Measurements from ENCODE around the gene LTN1.
"Not testable (repeated sequence)": the region's sequence is repeated elsewhere in the genome, so short reads cannot be mapped to it uniquely, and the experiment has no call there.

LTN1 gene, protein sequence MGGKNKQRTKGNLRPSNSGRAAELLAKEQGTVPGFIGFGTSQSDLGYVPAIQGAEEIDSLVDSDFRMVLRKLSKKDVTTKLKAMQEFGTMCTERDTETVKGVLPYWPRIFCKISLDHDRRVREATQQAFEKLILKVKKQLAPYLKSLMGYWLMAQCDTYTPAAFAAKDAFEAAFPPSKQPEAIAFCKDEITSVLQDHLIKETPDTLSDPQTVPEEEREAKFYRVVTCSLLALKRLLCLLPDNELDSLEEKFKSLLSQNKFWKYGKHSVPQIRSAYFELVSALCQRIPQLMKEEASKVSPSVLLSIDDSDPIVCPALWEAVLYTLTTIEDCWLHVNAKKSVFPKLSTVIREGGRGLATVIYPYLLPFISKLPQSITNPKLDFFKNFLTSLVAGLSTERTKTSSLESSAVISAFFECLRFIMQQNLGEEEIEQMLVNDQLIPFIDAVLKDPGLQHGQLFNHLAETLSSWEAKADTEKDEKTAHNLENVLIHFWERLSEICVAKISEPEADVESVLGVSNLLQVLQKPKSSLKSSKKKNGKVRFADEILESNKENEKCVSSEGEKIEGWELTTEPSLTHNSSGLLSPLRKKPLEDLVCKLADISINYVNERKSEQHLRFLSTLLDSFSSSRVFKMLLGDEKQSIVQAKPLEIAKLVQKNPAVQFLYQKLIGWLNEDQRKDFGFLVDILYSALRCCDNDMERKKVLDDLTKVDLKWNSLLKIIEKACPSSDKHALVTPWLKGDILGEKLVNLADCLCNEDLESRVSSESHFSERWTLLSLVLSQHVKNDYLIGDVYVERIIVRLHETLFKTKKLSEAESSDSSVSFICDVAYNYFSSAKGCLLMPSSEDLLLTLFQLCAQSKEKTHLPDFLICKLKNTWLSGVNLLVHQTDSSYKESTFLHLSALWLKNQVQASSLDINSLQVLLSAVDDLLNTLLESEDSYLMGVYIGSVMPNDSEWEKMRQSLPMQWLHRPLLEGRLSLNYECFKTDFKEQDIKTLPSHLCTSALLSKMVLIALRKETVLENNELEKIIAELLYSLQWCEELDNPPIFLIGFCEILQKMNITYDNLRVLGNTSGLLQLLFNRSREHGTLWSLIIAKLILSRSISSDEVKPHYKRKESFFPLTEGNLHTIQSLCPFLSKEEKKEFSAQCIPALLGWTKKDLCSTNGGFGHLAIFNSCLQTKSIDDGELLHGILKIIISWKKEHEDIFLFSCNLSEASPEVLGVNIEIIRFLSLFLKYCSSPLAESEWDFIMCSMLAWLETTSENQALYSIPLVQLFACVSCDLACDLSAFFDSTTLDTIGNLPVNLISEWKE (N-terminal part only)

DNA sequence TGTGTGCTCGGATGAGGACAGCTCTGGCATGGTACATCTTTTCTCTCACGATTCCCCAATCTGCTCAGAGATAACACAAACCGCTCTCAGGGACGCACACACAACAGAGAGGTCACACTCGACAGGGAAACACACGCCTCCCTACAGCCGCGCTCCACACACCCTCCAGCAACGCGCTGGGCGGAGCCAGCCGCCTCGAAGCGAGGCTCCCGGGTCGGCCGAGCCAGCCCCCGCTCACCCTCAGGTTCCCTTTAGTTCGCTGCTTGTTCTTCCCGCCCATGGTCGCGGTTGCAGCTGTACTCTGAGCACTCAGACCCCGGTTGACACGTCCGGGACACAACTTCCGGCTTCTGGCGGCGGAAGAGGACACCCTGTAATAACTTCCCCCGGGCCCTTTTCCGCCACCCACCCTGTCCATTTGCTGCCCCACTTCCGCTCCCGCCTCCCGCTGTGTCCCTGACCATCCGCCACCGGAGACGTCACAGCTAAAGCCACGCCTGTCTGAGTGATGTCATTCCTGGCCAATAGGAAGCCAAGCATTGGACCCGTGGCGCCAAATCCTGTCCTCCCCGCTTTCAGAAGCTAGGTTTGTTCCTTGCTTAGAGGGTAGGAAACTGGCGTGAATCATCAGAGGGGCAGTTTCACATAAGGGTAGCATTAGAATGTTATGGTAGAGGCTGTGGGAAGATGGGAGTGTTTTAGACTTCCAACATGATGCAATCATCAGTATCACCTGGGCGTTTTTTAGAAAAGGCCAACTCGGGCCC lies at the start of gene LTN1:
Gene LTN1 (minus strand): TSS at position 352 of the 767 bp plus-strand sequence. CDS start 72 bp downstream, at position 280.
- DNase-seq: peak; percentile 99

DNA sequence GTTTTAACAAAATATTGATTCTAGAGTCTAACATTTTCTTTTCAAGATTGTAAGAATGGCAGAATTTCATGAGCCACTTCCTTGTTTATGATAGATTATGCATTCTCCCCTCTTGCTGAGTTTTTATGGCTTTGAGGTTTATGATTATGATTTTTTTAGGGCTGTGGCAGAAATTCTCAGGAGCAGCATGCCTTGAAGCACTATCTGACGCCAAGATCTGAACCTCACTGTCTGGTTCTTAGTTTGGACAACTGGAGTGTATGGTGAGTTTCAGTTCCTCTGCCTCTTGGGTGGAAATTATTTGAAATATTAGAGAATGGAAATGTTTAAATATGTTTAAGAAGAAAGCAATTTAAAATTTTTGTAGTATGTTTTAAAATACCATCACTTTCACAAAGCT lies 42.0 kb upstream of the LTN1 start:
- DNase-seq: no peak

DNA sequence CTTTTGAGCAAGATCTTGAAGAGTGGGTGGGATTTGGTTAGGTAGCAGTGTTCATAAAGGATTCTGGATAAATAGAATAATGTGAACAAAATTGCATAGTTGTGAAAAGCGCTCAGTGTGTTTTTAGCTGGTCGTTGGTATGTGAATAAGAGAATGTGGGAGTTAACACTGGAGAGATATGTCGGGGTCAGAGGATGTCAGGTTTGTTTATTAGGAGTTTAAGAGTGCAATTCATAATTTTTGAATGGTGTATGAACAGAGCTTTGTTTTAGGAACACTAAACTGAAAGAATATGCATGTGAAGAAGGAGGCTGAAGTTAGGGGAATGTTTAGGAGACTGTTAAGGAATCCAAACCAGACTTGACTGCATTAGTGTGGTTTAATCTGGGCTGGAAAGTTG lies 41.2 kb upstream of the LTN1 start:
- DNase-seq: no peak

DNA sequence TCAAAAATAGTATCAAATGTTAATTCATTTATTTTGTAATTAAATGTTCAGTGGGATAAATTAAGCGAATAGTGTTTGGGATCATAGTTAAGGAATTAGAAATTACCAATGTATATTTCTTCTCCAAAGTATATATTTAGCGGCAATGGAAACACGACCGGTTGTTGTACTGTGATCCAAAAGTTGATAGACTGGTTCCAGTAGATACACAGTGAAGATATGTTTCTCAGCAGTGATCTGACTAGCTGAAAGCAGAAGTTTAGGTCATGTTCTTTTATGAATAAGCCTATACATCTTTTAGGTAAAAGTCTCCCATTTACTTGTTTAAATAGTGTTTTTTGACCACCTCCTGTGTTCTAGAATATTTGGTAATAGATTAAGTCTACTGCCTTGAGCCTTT lies 40.6 kb upstream of the LTN1 start:
- DNase-seq: no peak

DNA sequence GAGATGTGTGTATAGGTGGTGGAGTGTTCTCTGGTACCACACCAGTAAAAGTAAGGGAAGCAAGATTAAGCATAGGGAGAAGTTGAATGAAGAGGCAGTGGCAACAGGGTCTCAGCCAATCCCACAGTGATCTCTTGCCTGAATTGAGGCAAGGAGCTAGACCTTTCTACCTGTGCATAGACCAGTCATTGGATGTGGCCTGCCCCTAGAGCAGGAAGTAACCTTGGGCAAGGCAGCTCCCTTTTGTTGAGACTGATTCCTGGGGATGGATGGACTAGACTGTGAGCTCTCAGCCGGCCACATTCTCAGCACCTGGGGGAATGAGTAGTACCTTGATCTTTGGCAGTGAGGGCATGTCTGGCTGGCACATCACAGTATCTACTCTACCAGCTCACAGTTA lies 38.2 kb upstream of the LTN1 start:
- DNase-seq: no peak

DNA sequence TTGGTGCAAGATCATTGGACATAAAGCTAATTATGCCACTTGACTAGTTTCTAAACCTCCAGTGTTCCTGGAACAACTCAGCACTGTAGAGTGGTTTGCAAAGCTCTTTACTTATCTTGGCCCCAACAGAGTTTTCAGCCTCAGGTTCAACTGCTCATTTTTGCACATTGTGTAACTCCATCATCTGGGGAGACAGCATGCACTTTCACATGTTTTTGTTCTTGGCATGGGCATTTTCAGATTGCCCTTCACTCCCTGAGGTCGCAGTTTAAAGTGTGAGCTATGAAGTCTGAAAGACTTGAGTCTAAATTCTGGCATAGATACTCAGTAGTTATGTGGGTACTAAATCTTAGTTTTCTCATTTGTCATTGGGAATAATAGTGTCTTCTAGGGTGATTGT lies 36.8 kb upstream of the LTN1 start:
- DNase-seq: no peak

DNA sequence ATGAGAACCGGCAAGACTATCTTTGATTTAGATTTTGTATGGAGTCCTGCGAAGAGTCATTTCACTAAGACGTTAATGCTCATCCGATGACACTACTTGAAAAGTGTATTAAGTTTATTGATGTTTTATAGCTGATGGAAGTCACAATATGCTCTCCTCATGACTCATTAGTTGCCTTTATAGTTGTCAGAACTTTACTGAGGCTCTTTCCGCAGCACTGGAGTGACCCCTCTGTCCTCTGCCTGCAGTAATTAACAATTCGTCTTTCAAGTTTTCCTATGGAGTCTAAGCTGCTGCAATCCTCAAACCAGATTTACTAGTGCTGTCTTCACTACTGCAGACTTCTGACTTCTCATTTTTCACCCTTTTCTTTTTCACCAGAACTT lies 32.6 kb upstream of the LTN1 start:
- DNase-seq: no peak

DNA sequence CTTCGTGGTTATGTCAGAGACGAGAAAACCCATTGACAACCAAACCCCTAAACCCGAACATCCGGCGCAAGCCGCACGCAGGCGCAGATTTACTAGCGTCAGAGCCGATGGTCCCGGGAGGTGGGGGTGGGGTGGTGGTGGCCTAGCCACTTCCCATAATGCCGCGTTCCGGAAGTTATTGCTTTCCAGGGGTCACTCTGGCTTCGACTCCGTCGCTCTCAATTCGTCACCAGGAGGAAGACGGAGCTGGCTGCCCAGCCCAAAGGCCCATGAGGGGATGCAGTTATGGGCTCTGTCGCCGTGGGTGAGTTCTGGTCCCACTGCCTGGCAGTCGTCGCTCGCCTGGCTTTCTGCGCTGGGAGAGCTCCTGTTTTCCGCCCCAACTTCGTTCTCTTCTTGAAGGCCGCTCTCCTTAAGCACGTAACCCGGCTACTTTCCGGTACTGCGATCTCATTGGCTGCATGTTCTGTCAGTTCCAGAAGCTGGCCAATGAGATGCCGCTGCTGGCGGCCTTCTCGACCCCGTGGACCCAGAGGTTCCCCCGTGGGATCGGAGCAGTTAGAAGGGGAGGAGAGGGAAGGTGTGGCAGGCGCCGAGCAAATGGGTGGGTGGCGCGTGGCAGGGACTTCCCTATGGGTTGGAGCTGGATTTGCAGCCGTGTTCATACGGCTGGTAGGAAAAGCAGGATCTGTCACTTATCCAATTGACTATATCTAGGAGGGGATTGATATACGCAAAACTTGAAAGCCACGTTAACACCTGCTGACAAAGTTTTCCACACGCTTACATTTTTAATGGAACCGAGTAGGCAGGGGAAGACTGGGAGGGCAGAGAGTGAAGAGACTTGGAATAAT lies 32.0 kb upstream of the LTN1 start, which contains the start of gene USP16:
Gene USP16 (plus strand): TSS at position 195 of the 854 bp plus-strand sequence. CDS start 3,246 bp downstream, outside the sequence.
- DNase-seq: peak; percentile 95

DNA sequence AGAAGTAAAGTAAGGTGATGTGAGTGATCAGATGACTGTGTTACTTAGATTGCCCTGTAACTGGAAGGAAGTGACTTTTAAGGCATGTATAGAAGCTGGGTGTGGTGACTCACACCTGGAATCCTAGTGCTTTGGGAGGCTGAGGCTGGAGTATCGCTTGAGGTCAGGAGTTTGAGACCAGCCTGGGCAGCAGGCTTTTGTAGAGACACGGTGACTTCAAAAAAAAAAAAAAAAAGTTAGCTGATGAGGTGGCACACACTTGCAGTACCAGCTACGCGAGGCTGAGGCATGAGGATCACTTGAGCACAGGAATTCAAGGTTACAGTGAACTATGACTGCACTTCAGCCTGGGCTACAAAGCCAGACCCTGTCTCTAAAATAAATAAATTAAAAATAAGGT lies 29.5 kb upstream of the LTN1 start:
- DNase-seq: peak; percentile 4

GRCh38 chr21:29018540-29018939 lies 25.9 kb upstream of the LTN1 start:
- no peak for DNase-seq

DNA sequence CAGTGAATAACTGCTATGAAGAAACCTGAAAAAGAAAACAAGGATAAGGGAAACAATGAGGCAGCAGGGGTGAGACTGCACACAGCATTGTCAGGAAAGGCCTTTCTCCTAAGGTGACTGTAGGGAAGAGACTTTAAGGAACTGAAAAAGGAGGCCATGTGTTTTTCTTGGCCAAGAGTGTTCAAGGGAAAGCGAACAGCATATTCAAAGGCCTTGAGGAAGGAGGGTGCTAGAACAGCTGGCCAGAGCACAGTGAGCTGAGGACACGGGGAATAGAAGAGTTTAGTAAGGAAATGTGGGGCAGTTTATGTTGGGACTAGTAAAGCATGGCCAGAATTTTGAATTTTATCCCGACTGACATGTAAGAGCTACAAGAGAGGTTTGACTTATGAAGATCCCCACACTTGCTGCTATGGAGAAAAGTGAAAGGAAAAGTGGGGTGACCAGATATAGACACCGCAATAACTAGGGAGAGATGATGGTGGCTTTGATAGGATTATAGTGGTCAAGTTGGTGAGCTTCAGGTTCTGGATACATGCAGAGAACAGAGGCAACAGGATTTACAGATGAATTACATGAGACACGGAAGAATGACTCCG lies 25.1 kb upstream of the LTN1 start:
- no peak for DNase-seq

DNA sequence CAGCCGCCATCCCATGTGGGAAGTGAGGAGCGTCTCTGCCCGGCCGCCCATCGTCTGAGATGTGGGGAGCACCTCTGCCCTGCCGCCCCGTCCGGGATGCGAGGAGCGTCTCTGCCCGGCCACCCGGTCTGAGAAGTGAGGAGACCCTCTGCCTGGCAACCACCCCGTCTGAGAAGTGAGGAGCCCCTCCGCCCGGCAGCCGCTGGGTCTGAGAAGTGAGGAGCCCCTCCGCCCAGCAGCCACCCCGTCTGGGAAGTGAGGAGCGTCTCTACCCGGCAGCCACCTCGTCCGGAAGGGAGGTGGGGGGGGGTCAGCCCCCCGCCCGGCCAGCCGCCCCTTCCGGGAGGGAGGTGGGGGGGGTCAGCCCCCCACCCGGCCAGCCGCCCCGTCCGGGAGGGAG lies 18.6 kb upstream of the LTN1 start:
- DNase-seq: not testable (repeated sequence)

DNA sequence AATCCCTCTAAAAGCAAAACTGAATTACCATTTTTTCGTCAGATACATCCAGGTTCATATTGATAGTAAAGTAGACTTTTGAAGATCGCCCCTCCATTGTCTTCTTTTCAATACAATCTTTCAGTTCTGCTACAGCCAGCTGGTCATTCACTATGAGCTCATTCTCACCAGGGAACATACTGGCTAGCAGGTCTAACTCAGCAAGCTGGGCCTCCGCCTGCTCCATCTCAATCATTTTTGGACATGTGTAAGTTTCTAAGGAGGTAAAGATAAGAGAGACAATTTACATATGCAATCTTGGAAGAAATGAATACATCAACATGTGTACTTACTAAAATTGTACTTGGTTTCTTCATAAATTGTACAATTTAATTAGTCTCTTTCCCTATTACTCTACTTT lies 15.7 kb upstream of the LTN1 start:
- no peak for DNase-seq

DNA sequence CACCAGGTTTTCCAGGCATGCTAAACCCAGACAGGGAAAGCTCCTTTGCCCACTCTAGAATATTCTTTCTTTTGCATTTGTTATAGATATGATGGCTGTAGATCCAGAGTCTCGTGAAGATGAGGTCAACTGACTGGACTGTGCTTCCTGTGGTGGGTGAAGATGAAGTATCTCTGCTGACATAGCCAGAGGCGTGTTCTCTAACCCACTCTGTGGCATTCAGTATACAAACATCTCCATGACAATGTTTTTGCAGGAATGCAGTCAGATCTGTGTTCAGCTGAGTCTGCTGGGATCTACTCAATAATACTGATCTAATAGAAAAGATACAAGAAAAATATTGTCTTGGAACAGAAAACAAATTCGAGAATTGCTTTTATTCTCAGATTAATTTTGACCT lies 15.1 kb upstream of the LTN1 start:
- no peak for DNase-seq

- DNase-seq: no peak
Measured at GRCh38 chr21:29007135-29007534, 14.5 kb upstream of the LTN1 start.

DNA sequence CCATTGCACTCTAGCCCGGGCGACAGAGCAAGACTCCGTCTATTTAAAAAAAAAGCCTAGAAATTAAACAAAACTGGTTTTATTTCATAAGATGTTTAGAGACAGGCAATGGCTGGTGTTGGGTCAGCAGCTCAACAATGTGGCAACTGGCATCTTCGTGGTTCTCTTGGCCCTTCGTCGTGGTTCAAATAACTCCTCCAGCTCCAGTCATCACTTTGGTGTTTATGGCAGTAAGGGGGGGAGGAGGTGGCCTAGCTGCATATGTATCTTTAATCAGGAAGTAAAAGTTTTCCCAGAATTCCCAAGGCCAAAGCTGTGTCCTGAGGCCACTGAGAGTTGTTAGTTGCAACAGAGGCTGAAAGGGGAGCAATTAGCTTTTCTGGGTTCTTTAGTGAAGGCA lies 13.0 kb upstream of the LTN1 start:
- no peak for DNase-seq

DNA sequence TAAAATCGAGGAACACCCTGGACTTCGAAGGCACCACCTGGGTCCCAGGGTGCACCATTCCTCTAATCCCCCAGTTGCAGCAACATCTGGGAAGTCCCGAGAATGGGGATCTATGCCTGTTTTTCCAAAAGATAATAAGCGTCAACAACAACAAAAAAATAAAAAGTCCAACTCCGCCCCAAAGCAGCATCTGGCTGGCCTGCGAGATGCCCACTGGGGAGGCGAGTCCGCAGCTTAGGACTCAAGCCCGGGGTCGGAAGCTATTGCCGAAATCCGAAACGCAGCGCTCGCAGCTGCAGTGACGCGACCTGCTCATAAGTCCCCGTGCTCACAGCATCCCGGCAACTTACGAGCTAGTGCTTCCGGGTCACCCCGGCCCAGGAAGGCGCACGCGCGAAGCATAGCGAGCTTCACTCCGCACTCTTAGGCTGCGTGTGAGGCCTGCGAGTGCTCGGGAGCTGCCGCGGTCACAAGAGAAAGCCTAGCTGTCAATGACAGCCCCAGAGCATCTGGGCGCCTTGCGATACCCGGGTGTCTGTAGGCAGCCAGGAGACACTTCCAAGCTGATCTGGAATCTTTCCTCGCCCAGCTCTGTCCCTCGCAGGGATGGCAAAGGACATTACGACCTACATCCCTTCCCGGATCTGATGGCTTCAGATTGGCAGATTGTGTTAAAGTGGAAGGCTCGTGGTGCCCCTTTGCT lies 9.9 kb upstream of the LTN1 start:
- DNase-seq: peak; percentile 93

- DNase-seq: no peak
Measured at GRCh38 chr21:28993293-28993629, 584 bp upstream of the LTN1 start.

GRCh38 chr21:28991861-28992525 lies 684 bp downstream of the LTN1 start:
- no peak for DNase-seq

GRCh38 chr21:28988146-28988545 lies 4.5 kb downstream of the LTN1 start:
- DNase-seq: peak; percentile 4

Data from stimulated activated naive CD4-positive, alpha-beta T cell treated with Interleukin-2 at 50 U/mL for 16 hours (primary cell).